HG03095 (cell line): Measurements from ENCODE around the gene PRL.

Source experiments
- ATAC-seq: cut with Tn5 transposase; IDR thresholded peaks from one replicate; pipeline ENCODE4 v1.9.1; 2021; ENCODE audit warnings: moderate library complexity; ENCODE audit not compliant: unreplicated experiment

Gene PRL

GRCh38 chr6:22296936-22297335 is at the start of gene PRL:
TSS of gene PRL (minus strand) at chr6:22297036. CDS start at chr6:22296982, 54 bp downstream.
- no peak for ATAC-seq

DNA sequence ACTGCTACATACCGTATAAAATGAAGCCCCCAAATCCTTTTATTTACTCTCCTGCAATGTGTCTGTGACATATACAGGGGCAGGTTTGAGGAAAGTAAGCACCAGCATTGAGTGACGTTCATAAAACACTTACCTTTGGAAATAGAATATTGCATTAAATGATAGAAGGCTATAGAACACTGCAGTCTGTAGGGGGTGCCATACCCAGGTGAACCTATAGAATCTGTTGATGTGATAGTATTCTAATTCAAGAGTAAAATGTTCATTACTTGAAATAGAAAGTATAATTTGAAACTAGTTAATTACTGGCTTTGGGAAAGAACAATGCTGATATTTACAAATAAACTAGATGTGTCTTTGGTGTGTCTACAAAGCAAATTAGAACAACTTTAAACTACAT is 47.0 kb upstream of the PRL start:
- no peak for ATAC-seq

- no peak for ATAC-seq
These were observed 37.9 kb upstream of the PRL start for GRCh38 chr6:22334778-22335177.

- ATAC-seq = no peak
These were observed 37.0 kb upstream of the PRL start for GRCh38 chr6:22333802-22334201.

- ATAC-seq = no peak
These were observed 35.9 kb upstream of the PRL start for GRCh38 chr6:22332711-22333110.

DNA sequence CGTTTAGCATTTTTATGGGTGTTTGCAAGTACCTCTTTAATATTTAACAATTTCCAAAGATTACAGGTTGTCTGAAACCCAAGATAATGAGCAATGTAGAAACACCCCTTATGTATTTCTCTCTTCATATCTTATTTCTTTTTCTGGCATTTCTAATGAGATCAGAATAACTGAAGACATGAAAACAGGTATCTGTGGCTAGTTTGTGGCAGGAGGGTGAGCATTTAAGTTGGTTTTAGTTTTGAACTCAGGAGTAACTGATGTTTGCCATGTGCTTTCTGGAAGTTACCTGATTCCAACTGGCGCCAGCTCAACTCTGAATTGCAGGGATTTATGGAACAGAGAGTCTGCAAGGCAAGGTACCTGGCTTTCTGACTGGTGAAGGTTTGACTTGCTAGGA is 35.4 kb upstream of the PRL start:
- ATAC-seq = no peak

- no peak for ATAC-seq
These were observed 34.1 kb upstream of the PRL start for GRCh38 chr6:22330941-22331340.

- ATAC-seq = no peak
These were observed 31.6 kb upstream of the PRL start for GRCh38 chr6:22328474-22328873.

DNA sequence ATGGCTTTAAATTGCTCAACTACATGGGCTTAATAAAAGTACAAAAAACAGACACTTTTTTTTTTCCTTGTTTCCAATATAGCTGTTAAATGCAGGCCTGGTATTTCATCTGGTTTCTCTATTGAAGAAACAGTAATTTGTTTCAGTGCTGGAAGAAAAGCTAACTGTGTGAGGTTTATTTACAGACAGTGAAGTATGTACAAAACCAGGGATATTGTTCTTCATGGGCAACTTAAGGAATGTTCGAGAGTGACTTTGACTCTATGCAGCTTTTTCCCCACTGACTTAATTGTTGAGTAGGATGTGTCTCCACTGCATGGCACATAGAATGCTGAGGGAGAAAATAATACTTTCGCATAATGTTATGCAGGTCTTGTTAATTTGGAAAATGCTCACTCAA is 31.0 kb upstream of the PRL start:
- ATAC-seq = no peak

GRCh38 chr6:22326500-22326899 is 29.7 kb upstream of the PRL start:
- no peak for ATAC-seq

DNA sequence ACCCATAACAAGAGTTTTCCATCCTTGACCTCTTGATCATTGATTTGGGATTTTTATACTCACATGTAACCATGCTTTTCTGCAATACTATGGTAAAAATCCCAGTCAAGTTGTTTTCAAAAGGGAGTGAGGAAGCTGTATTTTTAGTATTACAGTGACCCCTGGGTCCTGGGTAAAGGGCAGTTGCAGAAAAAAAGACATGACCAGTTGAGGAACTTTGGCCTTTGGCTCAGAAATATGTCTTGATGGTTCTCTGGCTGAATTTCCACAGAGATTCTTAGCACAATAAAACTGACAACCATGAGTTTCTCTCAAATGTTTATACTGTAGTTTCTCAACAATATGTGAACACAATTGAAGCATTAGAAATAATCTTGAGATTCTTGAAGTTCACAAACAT is 28.6 kb upstream of the PRL start:
- ATAC-seq = no peak

GRCh38 chr6:22323848-22324247 is 27.0 kb upstream of the PRL start:
- no peak for ATAC-seq

GRCh38 chr6:22322103-22323030 is 25.5 kb upstream of the PRL start:
- ATAC-seq = no peak

- ATAC-seq = no peak
These were observed 23.9 kb upstream of the PRL start for GRCh38 chr6:22320750-22321149.

GRCh38 chr6:22318404-22318803 is 21.6 kb upstream of the PRL start:
- no peak for ATAC-seq

- ATAC-seq = no peak
These were observed 17.0 kb upstream of the PRL start for GRCh38 chr6:22313796-22314195.

- ATAC-seq = no peak
These were observed 12.1 kb upstream of the PRL start for GRCh38 chr6:22308939-22309338.

DNA sequence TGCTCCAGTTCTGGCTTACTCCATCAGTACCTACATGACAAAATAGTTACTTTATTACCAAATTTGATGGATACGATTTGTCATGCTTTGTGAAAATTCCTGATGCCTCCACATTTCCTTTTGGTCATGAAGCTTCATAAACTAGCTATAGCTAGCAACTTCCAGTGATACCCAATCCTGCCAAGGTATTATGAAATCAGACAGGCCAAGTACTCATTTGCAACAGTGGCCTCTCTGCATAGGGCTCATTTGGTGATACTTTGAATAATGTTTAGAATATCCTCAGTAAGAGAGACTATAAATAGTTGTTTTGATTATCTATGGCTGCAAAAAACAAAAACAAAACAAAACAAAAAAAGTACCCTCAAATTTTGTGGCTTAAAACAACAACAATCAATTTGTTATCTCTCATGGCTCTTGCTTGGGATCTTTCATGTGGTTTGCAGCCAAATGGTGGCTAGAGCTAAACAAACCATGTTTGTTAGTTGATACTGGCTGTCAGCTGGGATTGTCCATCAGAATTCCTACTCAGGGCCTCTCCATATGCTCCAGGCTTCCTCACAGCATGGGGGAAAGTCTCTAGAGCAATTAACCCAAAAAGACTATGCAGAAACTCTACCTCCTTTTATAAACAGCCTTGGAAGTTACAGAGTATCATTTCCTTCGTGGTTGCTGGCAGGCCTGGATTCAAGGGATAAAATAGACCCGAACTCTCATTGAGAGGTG is 10.1 kb upstream of the PRL start:
- ATAC-seq = no peak

- ATAC-seq = no peak
These were observed 6.0 kb upstream of the PRL start for GRCh38 chr6:22302838-22303237.

GRCh38 chr6:22300273-22300998 is 3.6 kb upstream of the PRL start:
- no peak for ATAC-seq

DNA sequence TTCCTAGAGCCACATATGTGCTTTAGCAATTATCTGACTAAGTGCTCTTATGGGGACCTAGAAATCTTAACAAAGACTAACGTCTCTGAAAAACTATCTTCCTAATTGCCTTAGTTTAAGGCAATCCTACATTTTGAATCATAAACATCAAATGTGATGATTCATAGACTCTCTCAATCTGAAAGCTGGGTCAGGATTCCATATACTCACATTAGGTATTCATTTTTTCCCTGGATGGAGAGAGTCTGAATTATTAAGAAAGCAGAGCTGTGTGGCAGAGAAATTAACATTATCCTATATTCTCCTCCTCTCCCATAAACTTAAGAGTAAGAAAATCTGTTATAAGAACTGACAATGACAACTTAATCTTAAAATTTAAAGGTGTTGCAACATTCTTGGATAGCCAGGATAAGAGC is 1.6 kb upstream of the PRL start:
- ATAC-seq = no peak

GRCh38 chr6:22296067-22296466 is 769 bp downstream of the PRL start:
- ATAC-seq = no peak
